K562 (cell line): ENCODE results near the gene CFP. TPM values are rescaled to one million over a fixed set of nuclear protein-coding genes. Genes with fewer than 3 reads are reported as not detected.

ENCODE experiments used
- GATAD2B ChIP-seq: fragments of 450-650 bp; IDR thresholded peaks from 2 replicates; pipeline ENCODE4 v1.6.1; 2017; ENCODE audit warnings: mild to moderate bottlenecking, borderline replicate concordance
- HIVEP1 ChIP-seq: fragments of 250-450 bp; sonication (Bioruptor Pico); IDR thresholded peaks from 2 replicates; pipeline ENCODE4 v1.4.0; 2020; ENCODE audit warnings: mild to moderate bottlenecking
- HMG20A ChIP-seq: fragments of 450-650 bp; formaldehyde crosslinking; conservative IDR thresholded peaks from 2 replicates; pipeline ENCODE4 v1.4.0; 2020; ENCODE audit warnings: mild to moderate bottlenecking, mixed read lengths
- MNT ChIP-seq, 2 experiments: fragments of 450-650 bp; conservative IDR thresholded peaks; 2 replicates each; pipeline ENCODE4 v1.6.1; 2017; ENCODE audit warnings: mild to moderate bottlenecking in 2 of 2, moderate library complexity in 2 of 2
- RCOR1 ChIP-seq, 2 experiments: IDR thresholded peaks; 2 replicates each; pipeline ENCODE4 v1.6.1; 2012; ENCODE audit warnings: low read depth in 2 of 2, low read length in 2 of 2, borderline replicate concordance in 1 of 2, improper control_type of control experiment in 1 of 2
- ZBTB43 ChIP-seq: sonication (generic); formaldehyde crosslinking; IDR thresholded peaks from 2 replicates; pipeline ENCODE4 v1.8.0; 2023; ENCODE audit warnings: mild to moderate bottlenecking, missing genetic modification reagents
- ZNF707 ChIP-seq: fragments of 250-450 bp; sonication (Bioruptor Pico); conservative IDR thresholded peaks from 2 replicates; pipeline ENCODE4 v1.8.0; 2022; ENCODE audit warnings: inconsistent platforms, mild to moderate bottlenecking, moderate library complexity
- polyA plus RNA-seq, 8 experiments: library from polyadenylated mRNA; depleted of rRNA in 4 of 8; stranded (reverse) in 5 of 8; unstranded in 3 of 8; fragments of >200 nt; fragmentation: Nextera tagmentation in 2 of 8; fragmentation: Illumina TruSeq in 1 of 8; extraction: Ambion mirVana in 2 of 8; extraction: Trizol in 1 of 8; gene quantifications; 2 replicates each; pipeline versions ENCODE4 v1.2.1 to v1.2.3, GENCODE V29; 2011 to 2014; ENCODE audit warnings: inconsistent platforms in 1 of 8, missing spikeins in 1 of 8
- total RNA-seq, 7 experiments: library from RNA; depleted of rRNA in 6 of 7; stranded (reverse); fragments of >200 nt in 6 of 7; fragmentation: Illumina TruSeq in 2 of 7; extraction: Trizol in 2 of 7; gene quantifications; 2 replicates each; pipeline versions ENCODE4 v1.2.1 to v1.2.3, GENCODE V29; 2011 to 2021; ENCODE audit warnings: low replicate concordance in 1 of 7
- TF ChIP-seq, protein P1 (sequence below), 2 experiments: fragments of 450-650 bp; IDR thresholded peaks; 2 replicates each; pipeline ENCODE4 v1.6.1; 2016; ENCODE audit warnings: mild to moderate bottlenecking in 2 of 2, borderline replicate concordance in 1 of 2, low read depth in 1 of 2, moderate library complexity in 1 of 2
- TF ChIP-seq, protein P2 (sequence below): sonication (generic); IDR thresholded peaks from 2 replicates; pipeline ENCODE4 v1.6.1; 2016

The CFP gene
- total and polyA plus RNA-seq, 9 of the 15 experiments (the other 6 are each of a cell fraction or from before 2014, with no cell fraction given), result 0.18 to 2.0 (median 0.55) TPM

DNA sequence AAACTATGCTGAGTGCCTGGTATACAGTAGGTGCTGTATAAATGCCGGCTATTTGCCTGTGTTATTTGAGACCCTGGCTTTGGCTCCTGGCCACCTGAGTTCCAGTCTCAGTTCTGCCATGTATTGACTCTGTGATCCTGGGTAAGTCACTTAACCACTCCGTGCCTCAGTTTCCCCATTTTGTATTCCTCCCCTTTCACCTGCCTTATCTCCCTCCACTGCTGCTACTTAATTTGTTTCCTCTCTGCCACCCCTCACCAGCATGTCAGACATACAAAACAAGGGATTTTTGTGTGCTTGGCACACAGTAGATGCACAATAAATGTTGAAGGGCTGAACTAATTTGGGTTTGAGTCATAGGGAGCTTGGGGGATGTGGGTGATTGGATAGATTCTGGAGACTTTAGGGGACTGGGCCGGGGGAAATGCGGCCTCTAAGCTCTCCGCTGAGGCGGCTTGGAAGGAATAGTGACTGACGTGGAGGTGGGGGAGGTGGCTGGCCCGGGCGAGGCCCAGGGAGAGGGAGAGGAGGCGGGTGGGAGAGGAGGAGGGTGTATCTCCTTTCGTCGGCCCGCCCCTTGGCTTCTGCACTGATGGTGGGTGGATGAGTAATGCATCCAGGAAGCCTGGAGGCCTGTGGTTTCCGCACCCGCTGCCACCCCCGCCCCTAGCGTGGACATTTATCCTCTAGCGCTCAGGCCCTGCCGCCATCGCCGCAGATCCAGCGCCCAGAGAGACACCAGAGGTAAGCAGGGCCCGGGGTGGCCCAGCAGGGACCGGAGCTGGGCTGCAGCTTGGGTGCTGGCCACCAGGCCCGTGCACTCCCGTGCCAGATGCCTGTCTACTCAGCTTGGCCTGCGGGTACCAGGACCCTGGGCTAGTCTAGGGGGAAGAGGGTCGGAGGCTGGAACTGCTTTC, 47.7 kb downstream of the CFP start, which contains the start of gene TIMP1 (continued):
- TF ChIP-seq, protein P1, sequence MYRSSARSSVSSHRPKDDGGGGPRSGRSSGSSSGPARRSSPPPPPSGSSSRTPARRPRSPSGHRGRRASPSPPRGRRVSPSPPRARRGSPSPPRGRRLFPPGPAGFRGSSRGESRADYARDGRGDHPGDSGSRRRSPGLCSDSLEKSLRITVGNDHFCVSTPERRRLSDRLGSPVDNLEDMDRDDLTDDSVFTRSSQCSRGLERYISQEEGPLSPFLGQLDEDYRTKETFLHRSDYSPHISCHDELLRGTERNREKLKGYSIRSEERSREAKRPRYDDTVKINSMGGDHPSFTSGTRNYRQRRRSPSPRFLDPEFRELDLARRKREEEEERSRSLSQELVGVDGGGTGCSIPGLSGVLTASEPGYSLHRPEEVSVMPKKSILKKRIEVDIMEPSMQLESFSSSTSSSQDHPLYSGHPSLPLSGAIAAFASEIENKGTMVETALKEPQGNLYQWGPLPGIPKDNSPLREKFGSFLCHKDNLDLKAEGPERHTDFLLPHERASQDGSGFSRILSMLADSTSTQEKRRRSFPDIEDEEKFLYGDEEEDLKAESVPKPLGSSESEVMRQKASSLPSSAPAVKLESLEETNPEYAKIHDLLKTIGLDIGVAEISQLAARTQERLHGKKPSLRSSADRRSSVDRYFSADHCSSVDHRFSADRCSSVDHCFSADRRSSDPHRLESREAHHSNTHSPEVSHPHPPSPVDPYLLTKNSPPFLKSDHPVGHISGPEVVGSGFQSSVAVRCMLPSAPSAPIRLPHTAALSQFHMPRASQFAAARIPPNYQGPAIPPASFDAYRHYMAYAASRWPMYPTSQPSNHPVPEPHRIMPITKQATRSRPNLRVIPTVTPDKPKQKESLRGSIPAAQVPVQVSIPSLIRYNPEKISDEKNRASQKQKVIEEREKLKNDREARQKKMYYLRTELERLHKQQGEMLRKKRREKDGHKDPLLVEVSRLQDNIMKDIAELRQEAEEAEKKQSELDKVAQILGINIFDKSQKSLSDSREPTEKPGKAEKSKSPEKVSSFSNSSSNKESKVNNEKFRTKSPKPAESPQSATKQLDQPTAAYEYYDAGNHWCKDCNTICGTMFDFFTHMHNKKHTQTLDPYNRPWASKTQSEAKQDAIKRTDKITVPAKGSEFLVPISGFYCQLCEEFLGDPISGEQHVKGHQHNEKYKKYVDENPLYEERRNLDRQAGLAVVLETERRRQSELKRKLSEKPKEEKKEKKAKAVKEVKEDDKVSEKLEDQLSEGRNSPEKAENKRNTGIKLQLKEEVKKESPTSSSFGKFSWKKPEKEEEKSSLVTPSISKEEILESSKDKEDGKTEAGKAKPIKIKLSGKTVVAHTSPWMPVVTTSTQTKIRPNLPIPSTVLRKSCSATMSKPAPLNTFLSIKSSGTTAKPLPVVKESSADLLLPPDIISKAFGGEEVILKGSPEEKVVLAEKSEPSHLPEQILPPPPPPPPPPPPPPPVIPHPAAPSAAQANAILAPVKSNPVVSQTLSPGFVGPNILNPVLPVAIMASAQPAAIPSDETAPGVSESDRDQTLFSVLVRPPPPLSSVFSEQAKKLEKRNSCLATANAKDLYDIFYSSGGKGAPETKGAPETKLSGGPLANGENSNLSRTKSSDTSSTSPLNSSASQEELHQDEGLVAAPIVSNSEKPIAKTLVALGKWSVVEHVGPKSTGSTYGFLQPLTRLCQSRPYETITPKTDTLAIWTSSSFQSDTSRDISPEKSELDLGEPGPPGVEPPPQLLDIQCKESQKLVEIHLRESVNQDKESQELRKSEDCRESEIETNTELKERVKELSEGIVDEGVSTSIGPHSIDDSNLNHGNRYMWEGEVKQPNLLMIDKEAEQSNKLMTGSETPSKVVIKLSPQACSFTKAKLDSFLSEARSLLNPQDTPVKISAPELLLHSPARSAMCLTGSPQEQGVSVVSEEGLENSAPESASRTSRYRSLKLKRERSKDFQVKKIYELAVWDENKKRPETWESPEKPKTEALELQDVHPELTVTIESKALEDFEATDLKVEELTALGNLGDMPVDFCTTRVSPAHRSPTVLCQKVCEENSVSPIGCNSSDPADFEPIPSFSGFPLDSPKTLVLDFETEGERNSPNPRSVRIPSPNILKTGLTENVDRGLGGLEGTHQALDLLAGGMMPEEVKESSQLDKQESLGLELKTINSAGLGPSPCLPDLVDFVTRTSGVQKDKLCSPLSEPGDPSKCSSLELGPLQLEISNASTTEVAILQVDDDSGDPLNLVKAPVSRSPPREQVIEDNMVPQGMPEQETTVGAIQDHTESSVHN (IDR thresholded peaks at IDR 0.05; ENCODE audit: borderline replicate concordance in 1 of 2, low read depth in 1 of 2), result no peak
- TF ChIP-seq GATAD2B (no peak), ZNF707 (CRISPR knock-in tag) (no peak), RCOR1 (IDR thresholded peaks at IDR 0.05; ENCODE audit: borderline replicate concordance in 1 of 2, low read depth in 2 of 2, low read length in 2 of 2) (peak in 1 of 2 experiments; percentile 75; a peak in 2 of 4 replicates), HMG20A (CRISPR knock-in tag) (no peak), MNT (conservative IDR thresholded peaks at IDR 0.05) (0 out of 4 replicates have a peak, but pooled peaks of 1 of the 2 experiments have one; percentile 52), HIVEP1 (CRISPR knock-in tag) (no peak), ZBTB43 (CRISPR knock-in tag) (no peak)
- TF ChIP-seq, protein P2, sequence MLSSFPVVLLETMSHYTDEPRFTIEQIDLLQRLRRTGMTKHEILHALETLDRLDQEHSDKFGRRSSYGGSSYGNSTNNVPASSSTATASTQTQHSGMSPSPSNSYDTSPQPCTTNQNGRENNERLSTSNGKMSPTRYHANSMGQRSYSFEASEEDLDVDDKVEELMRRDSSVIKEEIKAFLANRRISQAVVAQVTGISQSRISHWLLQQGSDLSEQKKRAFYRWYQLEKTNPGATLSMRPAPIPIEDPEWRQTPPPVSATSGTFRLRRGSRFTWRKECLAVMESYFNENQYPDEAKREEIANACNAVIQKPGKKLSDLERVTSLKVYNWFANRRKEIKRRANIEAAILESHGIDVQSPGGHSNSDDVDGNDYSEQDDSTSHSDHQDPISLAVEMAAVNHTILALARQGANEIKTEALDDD, result no peak
